HepG2 (cell line): ENCODE data around the gene ATPAF1. TPM values are rescaled to one million over a fixed set of nuclear protein-coding genes. Genes with fewer than 3 reads are reported as not detected.
A peak's percentile ranks its signal among the peaks of the same experiment; 100 is the strongest.

Experiments used
- ATAC-seq: fragments of 200-7000 bp; cut with Tn5 transposase; 3 replicates; pipeline ENCODE4 v1.9.1; 2020; ENCODE audit warnings: mild to moderate bottlenecking, moderate library complexity
- BruUV-seq: library from RNA; stranded (reverse); fragments of 400-500 nt; replicated peaks from 2 replicates; lab custom pipeline; 2021; lab: Mats Ljungman, UMichigan
- CTCF ChIA-PET: fragments of 300-600 bp; formaldehyde crosslinking; extraction: SDS; loops from one replicate; lab custom pipeline; 2021; ENCODE audit warnings: low total read pairs, inconsistent platforms, low intra/inter-chr PET ratio; lab: Yijun Ruan, JAX
- POLR2A ChIA-PET: fragments of 350-600 bp; sonication (Branson Sonifier 250); formaldehyde crosslinking; loops from one replicate; lab custom pipeline; 2020; ENCODE audit warnings: antibody characterized with exemption, inconsistent platforms; lab: Yijun Ruan, JAX
- DNase-seq: peaks from one replicate; pipeline ENCODE4 v3.0.0-alpha.2; 2015; ENCODE audit warnings: low spot score
- FAIRE-seq: peaks from 3 replicates; lab custom pipeline; 2011; peaks lifted over from hg19 to GRCh38; lab: Jason Lieb, UNC
- H2AFZ ChIP-seq: one replicate; pipeline ENCODE4 v1.6.1; 2011; ENCODE audit warnings: low read length, inconsistent platforms
- H3K27ac ChIP-seq: fragments of 300-600 bp; 3 replicates; pipeline ENCODE4 v1.8.0; 2011; ENCODE audit warnings: mixed run types, mild to moderate bottlenecking, mixed read lengths, low read length, inconsistent platforms; ENCODE audit not compliant: insufficient read depth; ENCODE audit errors: extremely low read length
- H3K27me3 ChIP-seq, 2 experiments: fragments of 200-600 bp in 1 of 2; 2 replicates in 1 of 2; 3 replicates in 1 of 2; pipeline versions ENCODE4 v1.6.0 to v1.8.0; 2011; ENCODE audit warnings: low read length in 2 of 2, mild to moderate bottlenecking in 2 of 2, moderate library complexity in 2 of 2, inconsistent platforms in 1 of 2; ENCODE audit not compliant: insufficient read depth in 2 of 2, control insufficient read depth in 1 of 2
- H3K36me3 ChIP-seq, 2 experiments: fragments of 200-600 bp in 1 of 2; replicated peaks in 1 of 2; 2 replicates in 1 of 2; 3 replicates in 1 of 2; pipeline versions ENCODE4 v1.5.1 to v1.8.0; 2011; ENCODE audit warnings: low read length in 2 of 2, inconsistent platforms in 1 of 2; ENCODE audit not compliant: insufficient read depth in 2 of 2, control insufficient read depth in 1 of 2
- H3K4me1 ChIP-seq: 2 replicates; pipeline ENCODE4 v1.5.1; 2012; ENCODE audit warnings: low read length, inconsistent platforms; ENCODE audit not compliant: insufficient read depth
- H3K4me2 ChIP-seq: 2 replicates; pipeline ENCODE4 v1.6.0; 2011; ENCODE audit warnings: low read depth, low read length, inconsistent platforms
- H3K4me3 ChIP-seq, 3 experiments: fragments of 200-600 bp in 1 of 3; sonication (generic), shearing (Covaris generic) in 1 of 3; replicated peaks in 1 of 3; 2 replicates each; pipeline ENCODE4 v1.5.1; 2011 to 2016; ENCODE audit warnings: low read length in 3 of 3, inconsistent platforms in 2 of 3, low read depth in 2 of 3, mild to moderate bottlenecking in 2 of 3, control low read depth in 1 of 3, mixed read lengths in 1 of 3; ENCODE audit not compliant: insufficient read depth in 1 of 3
- H3K79me2 ChIP-seq: one replicate; pipeline ENCODE4 v1.6.1; 2011; ENCODE audit warnings: low read length, inconsistent platforms; ENCODE audit not compliant: insufficient read depth
- H3K9ac ChIP-seq: 2 replicates; pipeline ENCODE4 v1.6.0; 2011; ENCODE audit warnings: mild to moderate bottlenecking, low read depth, low read length, inconsistent platforms; ENCODE audit not compliant: insufficient read depth
- H3K9me3 ChIP-seq: 2 replicates; pipeline ENCODE4 v1.5.1; 2012; ENCODE audit warnings: mild to moderate bottlenecking, low read length
- H4K20me1 ChIP-seq: 2 replicates; pipeline ENCODE4 v1.6.0; 2011; ENCODE audit warnings: inconsistent platforms, mild to moderate bottlenecking, low read length, moderate library complexity; ENCODE audit not compliant: insufficient read depth
- ASH2L ChIP-seq: fragments of 300-600, 200-600 bp; sonication (generic); IDR thresholded peaks from 2 replicates; pipeline ENCODE4 v1.7.0; 2017; ENCODE audit warnings: low read depth, mild to moderate bottlenecking, moderate library complexity, mixed read lengths, low read length; ENCODE audit not compliant: insufficient read length
- ATF1 ChIP-seq: IDR thresholded peaks from 2 replicates; pipeline ENCODE4 v1.6.1; 2016; ENCODE audit warnings: mild to moderate bottlenecking, control low read depth
- GATAD2A ChIP-seq: IDR thresholded peaks from 2 replicates; pipeline ENCODE4 v1.6.1; 2016
- HHEX ChIP-seq: IDR thresholded peaks from 2 replicates; pipeline ENCODE4 v1.6.1; 2016; ENCODE audit warnings: control low read depth
- JDP2 ChIP-seq: sonication (generic); formaldehyde crosslinking; IDR thresholded peaks from 2 replicates; pipeline ENCODE4 v1.8.1; 2022; ENCODE audit warnings: missing genetic modification reagents, borderline replicate concordance
- KDM6A ChIP-seq: IDR thresholded peaks from 2 replicates; pipeline ENCODE4 v1.6.1; 2016; ENCODE audit warnings: low read depth
- MAZ ChIP-seq, 2 experiments: sonication (generic) in 1 of 2; formaldehyde crosslinking in 1 of 2; IDR thresholded peaks; 2 replicates each; pipeline versions ENCODE4 v1.5.0 to v1.6.1; 2012 to 2020; ENCODE audit warnings: low read depth in 2 of 2, mild to moderate bottlenecking in 2 of 2, borderline replicate concordance in 1 of 2, improper control_type of control experiment in 1 of 2, low read length in 1 of 2, missing genetic modification reagents in 1 of 2, moderate library complexity in 1 of 2
- MIER2 ChIP-seq: IDR thresholded peaks from 2 replicates; pipeline ENCODE4 v1.6.1; 2016; ENCODE audit warnings: missing biosample characterization, missing genetic modification reagents
- PAF1 ChIP-seq: IDR thresholded peaks from 2 replicates; pipeline ENCODE4 v1.6.1; 2016; ENCODE audit warnings: missing genetic modification reagents, missing compliant biosample characterization
- SMAD3 ChIP-seq: sonication (generic); formaldehyde crosslinking; IDR thresholded peaks from 2 replicates; pipeline ENCODE4 v1.4.0; 2020; ENCODE audit warnings: missing genetic modification reagents
- TCF7L2 ChIP-seq: IDR thresholded peaks from 2 replicates; pipeline ENCODE4 v1.6.1; 2011; ENCODE audit warnings: mild to moderate bottlenecking, low read depth, low read length, moderate library complexity
- THAP9 ChIP-seq: sonication (generic); formaldehyde crosslinking; IDR thresholded peaks from 2 replicates; pipeline ENCODE4; 2020; ENCODE audit warnings: missing genetic modification reagents, mild to moderate bottlenecking, borderline replicate concordance
- ZBTB7B ChIP-seq: sonication (generic); formaldehyde crosslinking; IDR thresholded peaks from 2 replicates; pipeline ENCODE4 v1.4.0; 2020; ENCODE audit warnings: missing genetic modification reagents
- ZFP37 ChIP-seq: sonication (generic); formaldehyde crosslinking; IDR thresholded peaks from 2 replicates; pipeline ENCODE4 v1.4.0; 2020; ENCODE audit warnings: missing genetic modification reagents, borderline replicate concordance
- ZNF3 ChIP-seq: IDR thresholded peaks from 2 replicates; pipeline ENCODE4 v1.7.0; 2017; ENCODE audit warnings: inconsistent platforms
- ZNF816 ChIP-seq: sonication (generic); formaldehyde crosslinking; IDR thresholded peaks from 2 replicates; pipeline ENCODE4 v1.8.0; 2022; ENCODE audit warnings: missing genetic modification reagents, mild to moderate bottlenecking, borderline replicate concordance
- WGBS: methylation state at CpG from one replicate; pipeline ENCODE4 v1.1.6; 2017; ENCODE audit warnings: low lambda C conversion rate; 5-methylcytosine and 5-hydroxymethylcytosine counted together
- in situ Hi-C: cut with HindIII; loops from 2 replicates; pipeline ENCODE4 v1.10.0; 2017; ENCODE audit warnings: low pct_unique_long_range_greater_than_20kb; ENCODE audit not compliant: extremely low pct_ligation_motif_present
- intact Hi-C: fragments of 100-400 bp; cut with micrococcal nuclease; formaldehyde crosslinking; loops from one replicate; pipeline ENCODE4 v1.10.0; 2022; ENCODE audit not compliant: unreplicated experiment
- polyA plus RNA-seq, 8 experiments: library from polyadenylated mRNA; depleted of rRNA in 3 of 8; stranded (reverse) in 7 of 8; unstranded in 1 of 8; fragments of >200 nt; fragmentation: Illumina TruSeq in 4 of 8; extraction: Trizol in 4 of 8; gene quantifications; 2 replicates each; pipeline versions ENCODE4 v1.2.1 to v1.2.3, GENCODE V29; 2011 to 2016; ENCODE audit warnings: low read depth in 4 of 8, missing spikeins in 1 of 8, mixed read lengths in 1 of 8; ENCODE audit not compliant: insufficient read depth in 1 of 8
- total RNA-seq, 5 experiments: library from RNA; depleted of rRNA; stranded (reverse); fragments of >200 nt; fragmentation: Illumina TruSeq; extraction: Trizol; gene quantifications; 2 replicates each; pipeline ENCODE4 v1.2.3, GENCODE V29; 2016; ENCODE audit warnings: low read depth in 1 of 5
- TF ChIP-seq, protein P1 (sequence below): sonication (generic); formaldehyde crosslinking; IDR thresholded peaks from 2 replicates; pipeline ENCODE4 v1.8.1; 2023; ENCODE audit warnings: missing genetic modification reagents, inconsistent platforms, borderline replicate concordance
- TF ChIP-seq, protein P2 (sequence below): sonication (generic); formaldehyde crosslinking; IDR thresholded peaks from 2 replicates; pipeline ENCODE4 v1.4.0; 2020; ENCODE audit warnings: mild to moderate bottlenecking, missing genetic modification reagents
- TF ChIP-seq, protein P3 (sequence below): IDR thresholded peaks from 2 replicates; pipeline ENCODE4 v1.6.1; 2018; ENCODE audit warnings: missing genetic modification reagents

Gene ATPAF1
- total and polyA plus RNA-seq, 2 of the 13 experiments (the other 11 are each of a cell fraction or from before 2014, with no cell fraction given) = 66.6 to 76.7 TPM

- ChIA-PET POLR2A (interaction anchor here (0.5 to 4.3 kb wide), 8 partner anchors 9 to 124 kb away, joined by 3 to 79 read pairs (median 5); partner anchors contain the start of genes ATPAF1 and MOB3C), CTCF (no interaction called here)
- peak; percentile 92 for ATAC-seq
- Histone ChIP-seq H3K79me2 (peaks cover 7% of the 10 kb centered on the region), H3K27ac (peak within 1 kb of the TSS; percentile 56), H3K27me3 (no peaks in the 10 kb centered on the region), H3K4me3 (peak within 1 kb of the TSS; percentile 91 to 97 (median 92)), H4K20me1 (no peaks in the 10 kb centered on the region), H3K4me1 (peaks cover 44% of the 10 kb centered on the region), H3K4me2 (peak within 1 kb of the TSS; percentile 90), H3K9me3 (no peaks in the 10 kb centered on the region), H3K9ac (peak within 1 kb of the TSS; percentile 79), H3K36me3 (peaks cover 0 to 4% of the 10 kb centered on the region in 2 experiments; a peak in 1 of 5 replicates), H2AFZ (peak within 1 kb of the TSS; percentile 24)
- intact Hi-C loops = loop anchor here (5.0 kb wide), 1 partner anchor 123 kb away; no protein-coding TSS in a partner anchor
- 0% methylated on average over 19 of the region's 53 CpGs for WGBS
- in situ Hi-C loops = no loop called here
- BruUV-seq = no TSS peak
- FAIRE-seq = peak; percentile 83
- DNase-seq = peak; percentile 92
- no peak for TF ChIP-seq ZNF816
- TF ChIP-seq MAZ (IDR thresholded peaks at IDR 0.05; ENCODE audit: borderline replicate concordance, low read depth, low read length) = peak; percentile 71; the same call in 1 of the 2 replicates
- TF ChIP-seq MAZ (CRISPR knock-in tag; IDR thresholded peaks at IDR 0.05; ENCODE audit: low read depth) = peak; percentile 53; the same call in 1 of the 2 replicates
- TF ChIP-seq PAF1 (CRISPR knock-in tag) = no peak
- peak; percentile 55 for TF ChIP-seq ASH2L
- no peak for TF ChIP-seq MIER2 (CRISPR knock-in tag)
- no peak for TF ChIP-seq JDP2
- TF ChIP-seq, protein P1, sequence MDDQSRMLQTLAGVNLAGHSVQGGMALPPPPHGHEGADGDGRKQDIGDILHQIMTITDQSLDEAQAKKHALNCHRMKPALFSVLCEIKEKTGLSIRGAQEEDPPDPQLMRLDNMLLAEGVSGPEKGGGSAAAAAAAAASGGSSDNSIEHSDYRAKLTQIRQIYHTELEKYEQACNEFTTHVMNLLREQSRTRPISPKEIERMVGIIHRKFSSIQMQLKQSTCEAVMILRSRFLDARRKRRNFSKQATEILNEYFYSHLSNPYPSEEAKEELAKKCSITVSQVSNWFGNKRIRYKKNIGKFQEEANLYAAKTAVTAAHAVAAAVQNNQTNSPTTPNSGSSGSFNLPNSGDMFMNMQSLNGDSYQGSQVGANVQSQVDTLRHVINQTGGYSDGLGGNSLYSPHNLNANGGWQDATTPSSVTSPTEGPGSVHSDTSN (CRISPR knock-in tag) = 0 out of 2 replicates have a peak, but pooled peaks have one; percentile 55
- peak; percentile 49; the same call in 1 of the 2 replicates for TF ChIP-seq GATAD2A
- no peak for TF ChIP-seq TCF7L2
- no peak for TF ChIP-seq ZFP37 (CRISPR knock-in tag)
- TF ChIP-seq ZBTB7B (CRISPR knock-in tag) = no peak
- TF ChIP-seq SMAD3 = no peak
- TF ChIP-seq, protein P2, sequence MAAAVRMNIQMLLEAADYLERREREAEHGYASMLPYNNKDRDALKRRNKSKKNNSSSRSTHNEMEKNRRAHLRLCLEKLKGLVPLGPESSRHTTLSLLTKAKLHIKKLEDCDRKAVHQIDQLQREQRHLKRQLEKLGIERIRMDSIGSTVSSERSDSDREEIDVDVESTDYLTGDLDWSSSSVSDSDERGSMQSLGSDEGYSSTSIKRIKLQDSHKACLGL (CRISPR knock-in tag) = peak; percentile 50; the same call in 1 of the 2 replicates
- no peak for TF ChIP-seq KDM6A (CRISPR knock-in tag)
- TF ChIP-seq ATF1 (CRISPR knock-in tag) = no peak
- peak; percentile 66; the same call in 1 of the 2 replicates for TF ChIP-seq THAP9 (CRISPR knock-in tag)
- TF ChIP-seq, protein P3, sequence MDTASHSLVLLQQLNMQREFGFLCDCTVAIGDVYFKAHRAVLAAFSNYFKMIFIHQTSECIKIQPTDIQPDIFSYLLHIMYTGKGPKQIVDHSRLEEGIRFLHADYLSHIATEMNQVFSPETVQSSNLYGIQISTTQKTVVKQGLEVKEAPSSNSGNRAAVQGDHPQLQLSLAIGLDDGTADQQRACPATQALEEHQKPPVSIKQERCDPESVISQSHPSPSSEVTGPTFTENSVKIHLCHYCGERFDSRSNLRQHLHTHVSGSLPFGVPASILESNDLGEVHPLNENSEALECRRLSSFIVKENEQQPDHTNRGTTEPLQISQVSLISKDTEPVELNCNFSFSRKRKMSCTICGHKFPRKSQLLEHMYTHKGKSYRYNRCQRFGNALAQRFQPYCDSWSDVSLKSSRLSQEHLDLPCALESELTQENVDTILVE (CRISPR knock-in tag) = no peak; the same call in 1 of the 2 replicates
- no peak for TF ChIP-seq ZNF3
- TF ChIP-seq HHEX (CRISPR knock-in tag) = peak; percentile 11; the same call in 1 of the 2 replicates
Observed at GRCh38 chr1:46603858-46604549, 64.2 kb downstream of the ATPAF1 start, which contains the start of gene MKNK1. MKNK1 (minus strand) TSS chr1:46604268; CDS start chr1:46583327, 20,941 bp downstream.
